ENCODE results near the gene GPR155.

GPR155 gene

DNA sequence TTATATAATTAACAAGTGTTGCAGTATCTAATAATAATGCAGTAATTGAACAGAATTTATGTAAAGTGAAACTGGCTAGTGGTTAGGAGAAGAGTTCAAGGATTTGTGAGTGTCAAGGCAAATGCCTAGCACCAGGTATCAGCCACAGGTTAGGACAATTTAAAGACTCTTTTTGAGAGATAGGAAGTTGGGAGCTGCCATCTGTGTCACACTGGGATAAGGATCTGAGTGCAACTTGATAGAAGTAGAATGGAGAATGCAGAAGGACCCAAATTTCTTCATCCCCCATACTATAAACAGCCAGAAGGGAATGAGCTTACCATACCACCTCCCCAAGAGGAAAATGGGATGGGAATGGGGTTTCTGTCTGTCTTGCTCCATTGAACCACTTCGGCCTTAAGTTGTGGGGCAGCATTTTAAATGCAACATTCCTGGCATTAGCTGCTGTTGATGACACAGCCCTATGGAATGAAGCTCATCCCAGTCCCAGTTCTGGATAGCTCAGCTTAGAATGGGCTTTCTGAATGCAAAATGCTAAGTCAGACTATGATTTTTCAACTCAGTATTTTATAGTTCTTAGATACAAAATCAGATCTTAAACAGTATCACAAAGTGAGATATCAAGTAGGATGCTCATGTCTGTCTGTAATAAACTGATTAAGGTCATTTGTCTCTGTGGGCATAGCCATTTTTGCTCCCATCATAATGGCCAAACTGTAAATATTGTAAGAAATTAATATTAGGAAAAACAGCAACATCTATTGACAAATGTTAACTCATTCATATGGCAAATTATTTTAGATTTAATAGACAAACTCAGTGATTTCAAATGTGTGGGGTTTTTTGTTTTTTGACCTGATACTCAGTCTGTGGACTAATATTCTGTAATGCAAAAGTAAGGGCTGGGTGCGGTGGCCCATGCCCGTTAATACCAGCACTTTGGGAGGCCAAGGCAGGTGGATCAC is 44.0 kb downstream of the GPR155 start:
- Histone ChIP-seq H3K79me2 (ENCODE audit: insufficient read depth, low read length) (no peaks in the 10 kb centered on the region), H4K20me1 (ENCODE audit: insufficient read depth, low read length) (no peaks in the 10 kb centered on the region), H2AFZ (ENCODE audit: low read depth, low read length) (no peak overlapping the region), H3K27me3 (ENCODE audit: insufficient read depth, low read length, poor library complexity) (no peaks in the 10 kb centered on the region), H3K27ac (ENCODE audit: low read length) (no peak overlapping the region), H3K36me3 (ENCODE audit: insufficient read depth, low read length) (no peaks in the 10 kb centered on the region), H3K4me2 (ENCODE audit: insufficient read depth, low read length) (no peak overlapping the region), H3K4me3 (ENCODE audit: low read depth in 1 of 2, low read length in 2 of 2) (no peak overlapping the region), H3K9ac (ENCODE audit: low read depth, low read length) (no peak overlapping the region), H3K9me3 (ENCODE audit: insufficient read depth, low read length, severe bottlenecking) (no peaks in the 10 kb centered on the region), H3K4me1 (ENCODE audit: insufficient read depth, low read length) (no peaks in the 10 kb centered on the region)
- TF ChIP-seq, protein P1, sequence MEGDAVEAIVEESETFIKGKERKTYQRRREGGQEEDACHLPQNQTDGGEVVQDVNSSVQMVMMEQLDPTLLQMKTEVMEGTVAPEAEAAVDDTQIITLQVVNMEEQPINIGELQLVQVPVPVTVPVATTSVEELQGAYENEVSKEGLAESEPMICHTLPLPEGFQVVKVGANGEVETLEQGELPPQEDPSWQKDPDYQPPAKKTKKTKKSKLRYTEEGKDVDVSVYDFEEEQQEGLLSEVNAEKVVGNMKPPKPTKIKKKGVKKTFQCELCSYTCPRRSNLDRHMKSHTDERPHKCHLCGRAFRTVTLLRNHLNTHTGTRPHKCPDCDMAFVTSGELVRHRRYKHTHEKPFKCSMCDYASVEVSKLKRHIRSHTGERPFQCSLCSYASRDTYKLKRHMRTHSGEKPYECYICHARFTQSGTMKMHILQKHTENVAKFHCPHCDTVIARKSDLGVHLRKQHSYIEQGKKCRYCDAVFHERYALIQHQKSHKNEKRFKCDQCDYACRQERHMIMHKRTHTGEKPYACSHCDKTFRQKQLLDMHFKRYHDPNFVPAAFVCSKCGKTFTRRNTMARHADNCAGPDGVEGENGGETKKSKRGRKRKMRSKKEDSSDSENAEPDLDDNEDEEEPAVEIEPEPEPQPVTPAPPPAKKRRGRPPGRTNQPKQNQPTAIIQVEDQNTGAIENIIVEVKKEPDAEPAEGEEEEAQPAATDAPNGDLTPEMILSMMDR (IDR thresholded peaks at IDR 0.05; ENCODE audit: borderline replicate concordance, extremely low read depth, low read length, poor library complexity, severe bottlenecking) = no peak
- TF ChIP-seq EZH2 (IDR thresholded peaks at IDR 0.05; ENCODE audit: borderline replicate concordance, low read depth, low read length, severe bottlenecking) = no peak
- DNase-seq (no peak), ATAC-seq (ENCODE audit: insufficient read depth, low read depth) (no peak)

DNA sequence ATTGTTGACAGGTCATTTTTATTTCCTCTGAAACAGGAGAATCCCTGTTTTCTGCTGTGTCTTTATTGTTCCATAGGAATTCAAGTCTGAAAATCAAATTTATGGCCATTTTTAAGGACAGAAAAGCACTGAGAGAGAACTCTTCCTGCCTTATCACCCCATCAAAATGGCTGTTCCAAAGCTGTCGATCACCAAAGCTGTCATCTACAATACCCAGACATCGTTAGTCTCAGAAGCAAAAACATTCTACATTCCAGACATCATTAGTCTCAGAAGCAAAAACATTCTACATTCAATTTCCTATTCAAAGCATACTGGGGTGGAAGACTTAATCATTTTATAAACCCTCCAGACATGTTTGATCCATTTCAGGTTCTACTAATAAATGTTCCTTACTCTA is 46.9 kb downstream of the GPR155 start:
- no peaks in the 10 kb centered on the region for H3K9me3 ChIP-seq (ENCODE audit: insufficient read depth, low read length, severe bottlenecking)
- no peak overlapping the region for H3K27ac ChIP-seq (ENCODE audit: low read length)
- no peak for TF ChIP-seq EZH2 (IDR thresholded peaks at IDR 0.05; ENCODE audit: borderline replicate concordance, low read depth, low read length, severe bottlenecking)
- no peak overlapping the region for H3K9ac ChIP-seq (ENCODE audit: low read depth, low read length)
- no peak overlapping the region for H3K4me3 ChIP-seq (ENCODE audit: low read depth in 1 of 2, low read length in 2 of 2)
- DNase-seq = no peak
- no peak overlapping the region for H3K4me2 ChIP-seq (ENCODE audit: insufficient read depth, low read length)
- no peak for ATAC-seq (ENCODE audit: insufficient read depth, low read depth)
- 0 out of 2 replicates have a peak, but pooled peaks cover 6% of the 10 kb centered on the region for H3K36me3 ChIP-seq (ENCODE audit: insufficient read depth, low read length)
- H3K27me3 ChIP-seq (ENCODE audit: insufficient read depth, low read length, poor library complexity) = no peaks in the 10 kb centered on the region
- no peak overlapping the region for H2AFZ ChIP-seq (ENCODE audit: low read depth, low read length)
- H3K79me2 ChIP-seq (ENCODE audit: insufficient read depth, low read length) = no peaks in the 10 kb centered on the region
- no peaks in the 10 kb centered on the region for H4K20me1 ChIP-seq (ENCODE audit: insufficient read depth, low read length)
- no peaks in the 10 kb centered on the region for H3K4me1 ChIP-seq (ENCODE audit: insufficient read depth, low read length)

DNA sequence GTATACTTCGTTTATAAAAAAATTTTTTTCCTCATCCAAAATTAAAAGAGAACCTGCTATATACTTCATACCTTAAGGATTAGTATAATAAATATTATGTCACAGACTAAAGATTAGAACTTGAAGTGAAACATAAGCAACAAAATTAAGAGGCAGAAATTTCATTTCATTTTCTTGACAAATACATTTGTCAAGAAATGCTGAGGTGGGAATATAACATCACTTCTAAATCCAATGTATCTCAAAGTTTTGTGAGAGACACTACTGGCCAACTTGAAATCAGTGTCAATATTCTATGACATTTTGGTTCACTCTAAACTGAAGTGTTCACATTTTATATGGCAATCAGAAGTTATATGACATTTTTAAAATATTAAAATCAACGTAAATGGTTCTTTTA is 47.5 kb downstream of the GPR155 start:
- no peaks in the 10 kb centered on the region for H3K4me1 ChIP-seq (ENCODE audit: insufficient read depth, low read length)
- TF ChIP-seq, protein P1 (IDR thresholded peaks at IDR 0.05; ENCODE audit: borderline replicate concordance, extremely low read depth, low read length, poor library complexity, severe bottlenecking) = no peak
- no peak for TF ChIP-seq EZH2 (IDR thresholded peaks at IDR 0.05; ENCODE audit: borderline replicate concordance, low read depth, low read length, severe bottlenecking)
- no peaks in the 10 kb centered on the region for H3K27me3 ChIP-seq (ENCODE audit: insufficient read depth, low read length, poor library complexity)

DNA sequence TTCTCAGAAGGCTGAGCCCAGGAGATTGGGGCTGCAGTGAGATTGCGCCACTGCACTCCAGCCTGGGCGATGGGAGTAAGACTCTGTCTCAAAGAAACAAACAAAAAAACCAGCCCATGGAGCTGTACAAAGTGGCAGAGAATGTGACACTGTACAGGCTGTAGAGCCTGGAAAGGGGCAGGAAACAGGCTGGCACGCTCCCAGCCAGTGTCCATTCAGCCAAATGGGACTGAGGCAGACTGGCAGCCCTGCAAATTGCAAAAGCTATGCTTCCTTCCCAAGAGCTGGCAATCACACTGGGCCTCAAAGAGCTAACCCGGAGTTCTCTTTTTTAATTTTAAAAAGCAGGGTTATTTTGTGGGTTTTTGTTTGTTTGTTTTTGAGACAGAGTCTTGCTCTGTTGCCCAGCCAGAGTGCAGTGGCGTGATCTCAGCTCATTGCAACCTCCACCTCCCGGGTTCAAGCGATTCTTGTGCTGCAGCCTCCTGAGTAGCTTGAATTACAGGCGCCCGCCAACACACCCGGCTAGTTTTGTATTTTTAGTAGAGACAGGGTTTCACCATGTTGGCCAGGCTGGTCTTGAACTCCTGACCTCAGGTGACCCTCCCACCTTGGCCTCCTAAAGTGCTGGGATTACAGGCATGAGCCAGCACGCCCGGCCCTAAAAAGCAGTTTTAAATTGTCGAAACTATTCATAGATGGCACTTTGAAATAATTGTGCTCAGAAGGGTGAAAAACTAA is 48.5 kb downstream of the GPR155 start:
- no peaks in the 10 kb centered on the region for H3K4me1 ChIP-seq (ENCODE audit: insufficient read depth, low read length)
- TF ChIP-seq, protein P1 (IDR thresholded peaks at IDR 0.05; ENCODE audit: borderline replicate concordance, extremely low read depth, low read length, poor library complexity, severe bottlenecking) = no peak
- no peak for TF ChIP-seq EZH2 (IDR thresholded peaks at IDR 0.05; ENCODE audit: borderline replicate concordance, low read depth, low read length, severe bottlenecking)
- no peaks in the 10 kb centered on the region for H4K20me1 ChIP-seq (ENCODE audit: insufficient read depth, low read length)
- no peaks in the 10 kb centered on the region for H3K79me2 ChIP-seq (ENCODE audit: insufficient read depth, low read length)
- no peak for ATAC-seq (ENCODE audit: insufficient read depth, low read depth)
- no peak for DNase-seq
- no peaks in the 10 kb centered on the region for H3K27me3 ChIP-seq (ENCODE audit: insufficient read depth, low read length, poor library complexity)
- no peak overlapping the region for H3K27ac ChIP-seq (ENCODE audit: low read length)
- no peak overlapping the region for H2AFZ ChIP-seq (ENCODE audit: low read depth, low read length)
- H3K4me3 ChIP-seq (ENCODE audit: low read depth in 1 of 2, low read length in 2 of 2) = no peak overlapping the region
- H3K36me3 ChIP-seq (ENCODE audit: insufficient read depth, low read length) = 0 out of 2 replicates have a peak, but pooled peaks cover 6% of the 10 kb centered on the region
- H3K4me2 ChIP-seq (ENCODE audit: insufficient read depth, low read length) = no peak overlapping the region
- no peaks in the 10 kb centered on the region for H3K9me3 ChIP-seq (ENCODE audit: insufficient read depth, low read length, severe bottlenecking)
- H3K9ac ChIP-seq (ENCODE audit: low read depth, low read length) = no peak overlapping the region

More for the DNA sequence above, 47.5 kb downstream of the GPR155 start:
- no peak for DNase-seq
- no peak for ATAC-seq (ENCODE audit: insufficient read depth, low read depth)
- Histone ChIP-seq H3K9ac (ENCODE audit: low read depth, low read length) (no peak overlapping the region), H3K79me2 (ENCODE audit: insufficient read depth, low read length) (no peaks in the 10 kb centered on the region), H4K20me1 (ENCODE audit: insufficient read depth, low read length) (no peaks in the 10 kb centered on the region), H3K4me3 (ENCODE audit: low read depth in 1 of 2, low read length in 2 of 2) (no peak overlapping the region), H3K4me2 (ENCODE audit: insufficient read depth, low read length) (no peak overlapping the region), H3K9me3 (ENCODE audit: insufficient read depth, low read length, severe bottlenecking) (no peaks in the 10 kb centered on the region), H3K36me3 (ENCODE audit: insufficient read depth, low read length) (0 out of 2 replicates have a peak, but pooled peaks cover 6% of the 10 kb centered on the region), H3K27ac (ENCODE audit: low read length) (no peak overlapping the region), H2AFZ (ENCODE audit: low read depth, low read length) (no peak overlapping the region)

All from DND-41 (cell line).